Endothelial cell of umbilical vein (primary cell): ENCODE data around the gene SCG3. TPM values are rescaled to one million over a fixed set of nuclear protein-coding genes. Genes with fewer than 3 reads are reported as not detected.

ENCODE experiments used
- BruUV-seq: library from RNA; stranded (reverse); fragments of 400-500 nt; replicated peaks from 2 replicates; lab custom pipeline; 2021; lab: Mats Ljungman, UMichigan
- CTCF ChIA-PET: fragments of 300-600, 350-600 bp; sonication (Branson Sonifier 250); formaldehyde crosslinking; loops from one replicate; lab custom pipeline; 2021; ENCODE audit warnings: antibody characterized with exemption, inconsistent platforms; lab: Charles Lee
- POLR2A ChIA-PET: fragments of 300-600, 350-600 bp; sonication (Branson Sonifier 250); formaldehyde crosslinking; loops from one replicate; lab custom pipeline; 2021; ENCODE audit warnings: antibody characterized with exemption, inconsistent platforms; lab: Charles Lee
- DNase-seq: peaks from one replicate; pipeline ENCODE4 v3.0.0-alpha.2; 2011; ENCODE audit warnings: low read depth, low spot score
- FAIRE-seq: peaks from 2 replicates; lab custom pipeline; 2011; peaks lifted over from hg19 to GRCh38; lab: Jason Lieb, UNC
- H2AFZ ChIP-seq: 2 replicates; pipeline ENCODE4 v1.6.0; 2012; ENCODE audit warnings: low read depth, low read length, control low read depth, inconsistent platforms
- H3K27ac ChIP-seq: 2 replicates; pipeline ENCODE4 v1.5.1; 2011; ENCODE audit warnings: low read depth, mild to moderate bottlenecking, control low read depth, low read length, moderate library complexity; ENCODE audit not compliant: insufficient read depth
- H3K27me3 ChIP-seq, 2 experiments: 2 replicates each; pipeline versions ENCODE4 v1.6.0 to v1.6.1; 2011; ENCODE audit warnings: low read length in 2 of 2, mixed read lengths in 1 of 2; ENCODE audit not compliant: control insufficient read depth in 2 of 2, insufficient read depth in 2 of 2
- H3K36me3 ChIP-seq, 2 experiments: 2 replicates in 1 of 2; 3 replicates in 1 of 2; pipeline ENCODE4 v1.5.1; 2011; ENCODE audit warnings: low read length in 2 of 2, mild to moderate bottlenecking in 1 of 2, moderate library complexity in 1 of 2; ENCODE audit not compliant: control insufficient read depth in 2 of 2, insufficient read depth in 2 of 2; ENCODE audit errors: extremely low read depth in 1 of 2
- H3K4me1 ChIP-seq: 3 replicates; pipeline ENCODE4 v1.5.1; 2011; ENCODE audit warnings: mild to moderate bottlenecking, low read length; ENCODE audit not compliant: control insufficient read depth, insufficient read depth; ENCODE audit errors: extremely low read depth
- H3K4me2 ChIP-seq: 2 replicates; pipeline ENCODE4 v1.6.1; 2011; ENCODE audit warnings: low read length, control low read depth, mixed read lengths; ENCODE audit not compliant: insufficient read depth
- H3K4me3 ChIP-seq, 3 experiments: fragments of 200-600 bp in 1 of 3; sonication (generic), shearing (Covaris generic) in 1 of 3; replicated peaks in 1 of 3; 2 replicates each; pipeline ENCODE4 v1.5.1; 2011 to 2016; ENCODE audit warnings: control low read depth in 3 of 3, low read length in 3 of 3, mild to moderate bottlenecking in 2 of 3, inconsistent platforms in 1 of 3, low read depth in 1 of 3, moderate library complexity in 1 of 3; ENCODE audit not compliant: insufficient read depth in 1 of 3
- H3K79me2 ChIP-seq: 2 replicates; pipeline ENCODE4 v1.6.0; 2012; ENCODE audit warnings: low read length, inconsistent platforms; ENCODE audit not compliant: control insufficient read depth, insufficient read depth
- H3K9ac ChIP-seq: replicated peaks from 2 replicates; pipeline ENCODE3; 2011; ENCODE audit warnings: low read length, control low read depth; ENCODE audit not compliant: insufficient read depth; ENCODE audit errors: extremely low read depth
- H3K9me1 ChIP-seq: replicated peaks from 3 replicates; pipeline ENCODE4 v1.6.0; 2011; ENCODE audit warnings: mild to moderate bottlenecking, low read length; ENCODE audit not compliant: control insufficient read depth, insufficient read depth; ENCODE audit errors: extremely low read depth
- H3K9me3 ChIP-seq: replicated peaks from 2 replicates; pipeline ENCODE4 v1.5.1; 2012; ENCODE audit warnings: low read length, inconsistent platforms; ENCODE audit not compliant: control insufficient read depth, insufficient read depth
- H4K20me1 ChIP-seq: replicated peaks from 2 replicates; pipeline ENCODE3; 2011; ENCODE audit warnings: mild to moderate bottlenecking, low read length; ENCODE audit not compliant: control insufficient read depth, insufficient read depth; ENCODE audit errors: extremely low read depth
- CTCF ChIP-seq, 2 donors: IDR thresholded peaks; 1 replicate in 1 of 2; 2 replicates in 1 of 2; pipeline ENCODE4 v1.5.1; 2011; ENCODE audit warnings: low read length in 2 of 2, mild to moderate bottlenecking in 2 of 2, moderate library complexity in 2 of 2, control low read depth in 1 of 2, inconsistent platforms in 1 of 2, low read depth in 1 of 2; ENCODE audit not compliant: insufficient read depth in 1 of 2; ENCODE audit errors: extremely low read depth in 1 of 2
- EZH2 ChIP-seq: IDR thresholded peaks from 2 replicates; pipeline ENCODE4 v1.6.1; 2012; ENCODE audit warnings: borderline replicate concordance, low read depth, mild to moderate bottlenecking, moderate library complexity, low read length, inconsistent platforms; ENCODE audit not compliant: severe bottlenecking
- FOS ChIP-seq: IDR thresholded peaks from 2 replicates; pipeline ENCODE4 v1.6.1; 2011; ENCODE audit warnings: mild to moderate bottlenecking, low read length, moderate library complexity, borderline replicate concordance; ENCODE audit not compliant: insufficient read depth
- GATA2 ChIP-seq: IDR thresholded peaks from 2 replicates; pipeline ENCODE4 v1.7.0; 2011; ENCODE audit warnings: low read depth, mild to moderate bottlenecking, moderate library complexity, mixed read lengths, low read length; ENCODE audit not compliant: insufficient read length, insufficient read depth
- JUN ChIP-seq: IDR thresholded peaks from 2 replicates; pipeline ENCODE4 v1.6.1; 2011; ENCODE audit warnings: borderline replicate concordance, low read depth; ENCODE audit not compliant: insufficient read length, insufficient read depth
- MAX ChIP-seq: IDR thresholded peaks from 2 replicates; pipeline ENCODE4 v1.6.1; 2011; ENCODE audit not compliant: insufficient read depth, insufficient read length
- MYC ChIP-seq: IDR thresholded peaks from one replicate; pipeline ENCODE4 v1.6.1; 2011; ENCODE audit warnings: mild to moderate bottlenecking, low read depth, low read length
- POLR2A ChIP-seq: IDR thresholded peaks from 2 replicates; pipeline ENCODE4 v1.6.1; 2012; ENCODE audit warnings: low read depth, mild to moderate bottlenecking, control low read depth, low read length
- POLR2AphosphoS5 ChIP-seq: IDR thresholded peaks from 2 replicates; pipeline ENCODE4 v1.6.1; 2012; ENCODE audit warnings: low read depth, mild to moderate bottlenecking, control low read depth, low read length, moderate library complexity; ENCODE audit not compliant: insufficient read depth
- dilution Hi-C: fragments of 300-500 bp; cut with MboI; formaldehyde crosslinking; loops from one replicate; pipeline ENCODE4 v1.15.0; 2019; ENCODE audit warnings: low sequenced_read_pairs; ENCODE audit not compliant: extremely low pct_ligation_motif_present
- intact Hi-C: fragments of 100-400 bp; cut with micrococcal nuclease; formaldehyde crosslinking; loops from one replicate; pipeline ENCODE4 v1.10.0; 2022
- polyA plus RNA-seq, 4 experiments: library from polyadenylated mRNA; depleted of rRNA in 3 of 4; stranded (reverse) in 3 of 4; unstranded in 1 of 4; fragments of >200 nt; gene quantifications; 2 replicates each; pipeline versions ENCODE4 v1.2.1 to v1.2.3, GENCODE V29; 2011 to 2012; ENCODE audit warnings: missing spikeins in 1 of 4
- total RNA-seq: library from RNA; stranded (reverse); gene quantifications from 2 replicates; pipeline ENCODE4 v1.2.3, GENCODE V29; 2021

The SCG3 gene
- total and polyA plus RNA-seq, 2 donors (not counting 3 experiments of a cell fraction or from before 2014, with no cell fraction given), result not detected

GRCh38 chr15:51721199-51721960, 40.1 kb downstream of the SCG3 start:
- TF ChIP-seq MYC, result no peak
- peak; percentile 53 for TF ChIP-seq FOS
- peak; percentile 81 for TF ChIP-seq JUN
- no peak for TF ChIP-seq MAX
- Histone ChIP-seq H2AFZ (peak overlapping the region; percentile 43), H3K4me1 (peaks cover 15% of the 10 kb centered on the region), H3K36me3 (no peaks in the 10 kb centered on the region), H3K9ac (no peak overlapping the region), H3K9me3 (no peaks in the 10 kb centered on the region), H3K4me2 (peak overlapping the region; percentile 70), H3K27me3 (no peaks in the 10 kb centered on the region), H3K4me3 (peak overlapping the region in 1 of 3 experiments; percentile 2), H3K79me2 (no peaks in the 10 kb centered on the region), H4K20me1 (no peaks in the 10 kb centered on the region), H3K27ac (peak overlapping the region; percentile 60), H3K9me1 (no peaks in the 10 kb centered on the region)
- FAIRE-seq, result peak; percentile 76
- BruUV-seq, result no TSS peak
- intact Hi-C loops (loop anchor here (1.0 to 5.0 kb wide), 2 partner anchors 16 to 56 kb away; partner anchors contain the start of gene LYSMD2), dilution Hi-C loops (no loop called here)
- CTCF ChIA-PET, result interaction anchor here (1.0 to 1.9 kb wide), 3 partner anchors 11 to 71 kb away, joined by 3 to 10 read pairs (median 8); no protein-coding TSS in a partner anchor
- POLR2A ChIA-PET, result no interaction called here
- peak; percentile 86 for DNase-seq

GRCh38 chr15:51724199-51724598, 42.9 kb downstream of the SCG3 start:
- no peaks in the 10 kb centered on the region for H3K79me2 ChIP-seq
- dilution Hi-C loops, result no loop called here
- intact Hi-C loops, result loop anchor here (5.0 kb wide), 1 partner anchor 53 kb away; no protein-coding TSS in a partner anchor
- H3K4me2 ChIP-seq, result no peak overlapping the region
- no peaks in the 10 kb centered on the region for H3K27me3 ChIP-seq
- no peaks in the 10 kb centered on the region for H3K9me3 ChIP-seq
- ChIA-PET CTCF (no interaction called here), POLR2A (no interaction called here)
- H4K20me1 ChIP-seq, result no peaks in the 10 kb centered on the region
- peaks cover 15% of the 10 kb centered on the region for H3K4me1 ChIP-seq
- no peaks in the 10 kb centered on the region for H3K9me1 ChIP-seq
- no peak for FAIRE-seq
- H2AFZ ChIP-seq, result no peak overlapping the region
- H3K9ac ChIP-seq, result no peak overlapping the region
- no peak for DNase-seq
- no TSS peak for BruUV-seq
- no peak for TF ChIP-seq EZH2
- no peak for TF ChIP-seq POLR2A
- no peak for TF ChIP-seq FOS
- TF ChIP-seq GATA2, result no peak
- TF ChIP-seq POLR2AphosphoS5, result no peak
- no peak for TF ChIP-seq CTCF (IDR thresholded peaks at IDR 0.05; ENCODE audit: extremely low read depth in 1 of 2, insufficient read depth in 1 of 2, low read depth in 1 of 2, low read length in 2 of 2)
- no peak for TF ChIP-seq MYC
- no peak for TF ChIP-seq JUN
- TF ChIP-seq MAX, result no peak
- no peaks in the 10 kb centered on the region for H3K36me3 ChIP-seq
- no peak overlapping the region for H3K27ac ChIP-seq
- no peak overlapping the region for H3K4me3 ChIP-seq
